HepG2 (cell line): ENCODE results near the gene CEBPA. TPM values are rescaled to one million over a fixed set of nuclear protein-coding genes. Genes with fewer than 3 reads are reported as not detected.

Source experiments
- CBFB ChIP-seq: sonication (generic); formaldehyde crosslinking; IDR thresholded peaks from 2 replicates; pipeline ENCODE4 v1.4.0; 2020; ENCODE audit warnings: missing genetic modification reagents
- CBX5 ChIP-seq: sonication (generic); formaldehyde crosslinking; IDR thresholded peaks from 2 replicates; pipeline ENCODE4 v1.4.0; 2020; ENCODE audit warnings: missing genetic modification reagents, borderline replicate concordance
- GABPB1 ChIP-seq: IDR thresholded peaks from 2 replicates; pipeline ENCODE4 v1.6.1; 2016; ENCODE audit warnings: mild to moderate bottlenecking, missing genetic modification reagents, moderate library complexity, missing compliant biosample characterization
- GATA4 ChIP-seq: sonication (generic); IDR thresholded peaks from 2 replicates; pipeline ENCODE4 v1.6.1; 2016; ENCODE audit warnings: antibody characterized with exemption, low read depth, borderline replicate concordance
- HDAC2 ChIP-seq: sonication (generic); formaldehyde crosslinking; IDR thresholded peaks from 2 replicates; pipeline ENCODE4 v1.4.0; 2020; ENCODE audit warnings: missing genetic modification reagents
- HES4 ChIP-seq: sonication (generic); formaldehyde crosslinking; IDR thresholded peaks from 2 replicates; pipeline ENCODE4 v1.9.0; 2021; ENCODE audit warnings: mild to moderate bottlenecking, missing genetic modification reagents, borderline replicate concordance
- KLF16 ChIP-seq, 2 experiments: sonication (generic) in 1 of 2; formaldehyde crosslinking in 1 of 2; IDR thresholded peaks; 2 replicates each; pipeline versions ENCODE4 v1.6.1 to v1.8.0; 2016 to 2023; ENCODE audit warnings: missing genetic modification reagents in 2 of 2, missing compliant biosample characterization in 1 of 2
- MEF2D ChIP-seq: sonication (generic); formaldehyde crosslinking; IDR thresholded peaks from 2 replicates; pipeline ENCODE4 v1.5.1; 2020; ENCODE audit warnings: mild to moderate bottlenecking, missing genetic modification reagents
- NKX3-1 ChIP-seq: sonication (generic); formaldehyde crosslinking; IDR thresholded peaks from 2 replicates; pipeline ENCODE4 v1.5.0; 2020; ENCODE audit warnings: missing genetic modification reagents
- NR2F1 ChIP-seq, 2 experiments: fragments of 450-650 bp in 1 of 2; formaldehyde crosslinking in 1 of 2; IDR thresholded peaks; 2 replicates each; pipeline versions ENCODE4 v1.5.0 to v1.6.1; 2016 to 2020; ENCODE audit warnings: mild to moderate bottlenecking in 1 of 2, missing compliant biosample characterization in 1 of 2, missing genetic modification reagents in 1 of 2, moderate library complexity in 1 of 2
- TAF1 ChIP-seq: sonication (generic); formaldehyde crosslinking; IDR thresholded peaks from 2 replicates; pipeline ENCODE4 v1.4.0; 2020; ENCODE audit warnings: missing genetic modification reagents
- TBX2 ChIP-seq: sonication (generic); formaldehyde crosslinking; IDR thresholded peaks from 2 replicates; pipeline ENCODE4 v1.5.0; 2020; ENCODE audit warnings: missing genetic modification reagents, mild to moderate bottlenecking, borderline replicate concordance
- TEAD2 ChIP-seq: sonication (generic); formaldehyde crosslinking; IDR thresholded peaks from 2 replicates; pipeline ENCODE4 v1.9.0; 2021; ENCODE audit warnings: missing genetic modification reagents
- TOPORS ChIP-seq: sonication (generic); formaldehyde crosslinking; IDR thresholded peaks from 2 replicates; pipeline ENCODE4 v1.8.0; 2023; ENCODE audit warnings: mild to moderate bottlenecking, missing genetic modification reagents
- ZBTB38 ChIP-seq: sonication (generic); formaldehyde crosslinking; IDR thresholded peaks from 2 replicates; pipeline ENCODE4 v1.5.1; 2020; ENCODE audit warnings: mild to moderate bottlenecking, missing genetic modification reagents
- ZHX2 ChIP-seq, 2 experiments: sonication (generic) in 1 of 2; formaldehyde crosslinking in 1 of 2; IDR thresholded peaks; 2 replicates each; pipeline versions ENCODE4 v1.6.1 to v1.9.0; 2014 to 2022; ENCODE audit warnings: antibody characterized with exemption in 1 of 2, borderline replicate concordance in 1 of 2, inconsistent platforms in 1 of 2, low read depth in 1 of 2, missing genetic modification reagents in 1 of 2
- ZNF549 ChIP-seq: sonication (generic); formaldehyde crosslinking; IDR thresholded peaks from 2 replicates; pipeline ENCODE4 v1.5.0; 2020; ENCODE audit warnings: missing genetic modification reagents
- ZNF556 ChIP-seq: sonication (generic); formaldehyde crosslinking; IDR thresholded peaks from 2 replicates; pipeline ENCODE4 v1.4.0; 2020; ENCODE audit warnings: mild to moderate bottlenecking, missing genetic modification reagents, borderline replicate concordance
- ZNF589 ChIP-seq: sonication (generic); formaldehyde crosslinking; conservative IDR thresholded peaks from 2 replicates; pipeline ENCODE4 v1.8.0; 2022; ENCODE audit warnings: mild to moderate bottlenecking, moderate library complexity, missing genetic modification reagents
- ZNF761 ChIP-seq: sonication (generic); formaldehyde crosslinking; conservative IDR thresholded peaks from 2 replicates; pipeline ENCODE4 v1.4.0; 2020; ENCODE audit warnings: mild to moderate bottlenecking, missing genetic modification reagents
- ZNF800 ChIP-seq: sonication (generic); formaldehyde crosslinking; IDR thresholded peaks from 2 replicates; pipeline ENCODE4 v1.4.0; 2020; ENCODE audit warnings: missing genetic modification reagents
- polyA plus RNA-seq, 8 experiments: library from polyadenylated mRNA; depleted of rRNA in 3 of 8; stranded (reverse) in 7 of 8; unstranded in 1 of 8; fragments of >200 nt; fragmentation: Illumina TruSeq in 4 of 8; extraction: Trizol in 4 of 8; gene quantifications; 2 replicates each; pipeline versions ENCODE4 v1.2.1 to v1.2.3, GENCODE V29; 2011 to 2016; ENCODE audit warnings: low read depth in 4 of 8, missing spikeins in 1 of 8, mixed read lengths in 1 of 8; ENCODE audit not compliant: insufficient read depth in 1 of 8
- total RNA-seq, 5 experiments: library from RNA; depleted of rRNA; stranded (reverse); fragments of >200 nt; fragmentation: Illumina TruSeq; extraction: Trizol; gene quantifications; 2 replicates each; pipeline ENCODE4 v1.2.3, GENCODE V29; 2016; ENCODE audit warnings: low read depth in 1 of 5

The CEBPA gene
- total and polyA plus RNA-seq, 2 of the 13 experiments (the other 11 are each of a cell fraction or from before 2014, with no cell fraction given) = 24.8 to 103 TPM

- TF ChIP-seq NKX3-1 (CRISPR knock-in tag) = peak; percentile 79; the same call in 1 of the 2 replicates
- 0 out of 2 replicates have a peak, but pooled peaks have one; percentile 42 for TF ChIP-seq CBFB (CRISPR knock-in tag)
- 0 out of 2 replicates have a peak, but pooled peaks have one; percentile 69 for TF ChIP-seq ZBTB38 (CRISPR knock-in tag)
- TF ChIP-seq ZNF589 = 0 out of 2 replicates have a peak, but pooled peaks have one; percentile 28
- TF ChIP-seq ZHX2 (IDR thresholded peaks at IDR 0.05; ENCODE audit: low read depth) = no peak
- TF ChIP-seq ZHX2 (CRISPR knock-in tag; IDR thresholded peaks at IDR 0.05; ENCODE audit: borderline replicate concordance) = peak; percentile 91
- peak in 1 of 2 experiments; percentile 59; a peak in 1 of 4 replicates for TF ChIP-seq KLF16 (CRISPR knock-in tag; IDR thresholded peaks at IDR 0.05)
- TF ChIP-seq TEAD2 (CRISPR knock-in tag) = no peak
- TF ChIP-seq ZNF549 (CRISPR knock-in tag) = peak; percentile 64; the same call in 1 of the 2 replicates
- TF ChIP-seq HES4 (CRISPR knock-in tag) = peak; percentile 60; the same call in 1 of the 2 replicates
- 0 out of 2 replicates have a peak, but pooled peaks have one; percentile 25 for TF ChIP-seq HDAC2 (CRISPR knock-in tag)
- peak; percentile 44; the same call in 1 of the 2 replicates for TF ChIP-seq GABPB1
- peak; percentile 78 for TF ChIP-seq TAF1 (CRISPR knock-in tag)
- TF ChIP-seq TBX2 = peak; percentile 20; the same call in 1 of the 2 replicates
- TF ChIP-seq ZNF761 (CRISPR knock-in tag) = no peak
- peak; percentile 90 for TF ChIP-seq GATA4
- TF ChIP-seq ZNF556 (CRISPR knock-in tag) = peak; percentile 72
- peak; percentile 80; the same call in 1 of the 2 replicates for TF ChIP-seq TOPORS (CRISPR knock-in tag)
- TF ChIP-seq MEF2D = no peak
- TF ChIP-seq NR2F1 (CRISPR knock-in tag; IDR thresholded peaks at IDR 0.05) = peak in 1 of 2 experiments; percentile 63; a peak in 2 of 4 replicates
- TF ChIP-seq ZNF800 (CRISPR knock-in tag) = 0 out of 2 replicates have a peak, but pooled peaks have one; percentile 15
- TF ChIP-seq CBX5 (CRISPR knock-in tag) = no peak
These were observed at the start of gene CEBPA (continued) for GRCh38 chr19:33302175-33302973.
